GM12878 (cell line): Measurements from ENCODE around the gene PPIB. TPM values are rescaled to one million over a fixed set of nuclear protein-coding genes. Genes with fewer than 3 reads are reported as not detected.

Experiments
- ATAC-seq: fragments of 200-7000 bp; cut with Tn5 transposase; 3 replicates; pipeline ENCODE4 v1.9.1; 2020; ENCODE audit warnings: mild to moderate bottlenecking, moderate library complexity
- BruUV-seq: library from RNA; stranded (reverse); fragments of 400-500 nt; replicated peaks from 2 replicates; lab custom pipeline; 2021; lab: Mats Ljungman, UMichigan
- CTCF ChIA-PET: fragments of 300-600 bp; sonication (Branson Sonifier 250); formaldehyde crosslinking; extraction: SDS; loops from one replicate; lab custom pipeline; 2021; ENCODE audit warnings: inconsistent platforms; lab: Yijun Ruan, JAX
- POLR2A ChIA-PET: fragments of 350-600 bp; formaldehyde crosslinking; extraction: SDS; loops from one replicate; lab custom pipeline; 2021; ENCODE audit warnings: inconsistent platforms; lab: Charles Lee
- RAD21 ChIA-PET: fragments of 300-600 bp; sonication (Branson Sonifier 250); formaldehyde crosslinking; loops from one replicate; lab custom pipeline; 2023; ENCODE audit warnings: antibody characterized with exemption; ENCODE audit not compliant: unreplicated experiment; lab: Charles Lee
- SMC1A ChIA-PET: fragments of 300-600 bp; sonication (Branson Sonifier 250); formaldehyde crosslinking; loops from one replicate; lab custom pipeline; 2023; ENCODE audit not compliant: unreplicated experiment, uncharacterized antibody; lab: Charles Lee
- DNase-seq: peaks from one replicate; pipeline ENCODE4 v3.0.0-alpha.2; 2011; ENCODE audit warnings: low read depth, low spot score
- FAIRE-seq: peaks from 3 replicates; lab custom pipeline; 2011; peaks lifted over from hg19 to GRCh38; lab: Jason Lieb, UNC
- H2AFZ ChIP-seq: 2 replicates; pipeline ENCODE4 v1.6.0; 2011; ENCODE audit warnings: low read depth, low read length, control low read depth; ENCODE audit not compliant: control insufficient read depth
- H3K27ac ChIP-seq: 2 replicates; pipeline ENCODE4 v1.5.1; 2011; ENCODE audit warnings: control low read depth; ENCODE audit not compliant: control insufficient read depth, insufficient read depth
- H3K27me3 ChIP-seq, 2 experiments: replicated peaks in 1 of 2; 2 replicates each; pipeline versions ENCODE4 v1.6.0 to v1.6.1; 2011; ENCODE audit warnings: low read length in 1 of 2; ENCODE audit not compliant: control insufficient read depth in 2 of 2, insufficient read depth in 2 of 2
- H3K36me3 ChIP-seq, 2 experiments: 2 replicates each; pipeline ENCODE4 v1.5.1; 2011; ENCODE audit warnings: low read length in 1 of 2; ENCODE audit not compliant: control insufficient read depth in 2 of 2, insufficient read depth in 2 of 2
- H3K4me1 ChIP-seq: 2 replicates; pipeline ENCODE4 v1.6.1; 2011; ENCODE audit warnings: mild to moderate bottlenecking, low read length, moderate library complexity, mixed read lengths; ENCODE audit not compliant: control insufficient read depth, insufficient read depth
- H3K4me2 ChIP-seq: 2 replicates; pipeline ENCODE4 v1.6.0; 2011; ENCODE audit warnings: control low read depth; ENCODE audit not compliant: control insufficient read depth, insufficient read depth
- H3K4me3 ChIP-seq: fragments of 200-600 bp; sonication (generic); 2 replicates; pipeline ENCODE4 v1.5.1; 2016
- H3K79me2 ChIP-seq: 2 replicates; pipeline ENCODE4 v1.6.0; 2011; ENCODE audit warnings: low read length; ENCODE audit not compliant: control insufficient read depth, insufficient read depth
- H3K9ac ChIP-seq: 2 replicates; pipeline ENCODE4 v1.8.0; 2011; ENCODE audit warnings: low read length, control low read depth, mixed read lengths; ENCODE audit not compliant: control insufficient read depth, insufficient read depth
- H3K9me3 ChIP-seq: replicated peaks from 3 replicates; pipeline ENCODE4 v1.5.1; 2011; ENCODE audit warnings: mild to moderate bottlenecking, low read length; ENCODE audit not compliant: control insufficient read depth, insufficient read depth
- H4K20me1 ChIP-seq: 2 replicates; pipeline ENCODE4 v1.6.0; 2011; ENCODE audit not compliant: control insufficient read depth, insufficient read depth
- ASH2L ChIP-seq: fragments of 300-600, 200-600 bp; sonication (generic); IDR thresholded peaks from 2 replicates; pipeline ENCODE4 v1.6.1; 2017; ENCODE audit warnings: low read depth, mild to moderate bottlenecking, borderline replicate concordance
- ATF7 ChIP-seq: fragments of 450-650 bp; IDR thresholded peaks from 2 replicates; pipeline ENCODE4 v1.6.1; 2016; ENCODE audit warnings: low read depth, mild to moderate bottlenecking
- BMI1 ChIP-seq: fragments of 450-650 bp; IDR thresholded peaks from 2 replicates; pipeline ENCODE4 v1.6.1; 2016; ENCODE audit warnings: mild to moderate bottlenecking, moderate library complexity, borderline replicate concordance
- CBX3 ChIP-seq: fragments of 200-600 bp; sonication (generic); IDR thresholded peaks from 2 replicates; pipeline ENCODE4 v1.6.1; 2016; ENCODE audit warnings: low read depth, borderline replicate concordance
- EZH2 ChIP-seq: IDR thresholded peaks from 2 replicates; pipeline ENCODE4 v1.6.1; 2012; ENCODE audit warnings: low read depth, mild to moderate bottlenecking, control low read depth, inconsistent platforms, low read length, borderline replicate concordance; ENCODE audit not compliant: control insufficient read depth
- FOXM1 ChIP-seq: IDR thresholded peaks from 2 replicates; pipeline ENCODE4 v1.6.1; 2012; ENCODE audit warnings: low read depth, mild to moderate bottlenecking, inconsistent platforms, low read length, moderate library complexity
- GABPA ChIP-seq: IDR thresholded peaks from 2 replicates; pipeline ENCODE4 v1.6.1; 2014; ENCODE audit warnings: antibody characterized with exemption, low read depth, mild to moderate bottlenecking, inconsistent platforms
- HCFC1 ChIP-seq: fragments of 150-350 bp; IDR thresholded peaks from 2 replicates; pipeline ENCODE4 v1.6.1; 2014; ENCODE audit warnings: low read length
- IRF3 ChIP-seq: fragments of 450-650 bp; IDR thresholded peaks from 2 replicates; pipeline ENCODE4 v1.6.1; 2014; ENCODE audit warnings: mild to moderate bottlenecking
- NFYA ChIP-seq: IDR thresholded peaks from 2 replicates; pipeline ENCODE4 v1.6.1; 2011; ENCODE audit warnings: low read depth, mild to moderate bottlenecking, low read length, improper control_type of control experiment, borderline replicate concordance
- PBX3 ChIP-seq: IDR thresholded peaks from 2 replicates; pipeline ENCODE4 v1.6.1; 2011; ENCODE audit warnings: mild to moderate bottlenecking, low read depth, low read length, moderate library complexity; ENCODE audit not compliant: insufficient replicate concordance
- PML ChIP-seq: IDR thresholded peaks from 2 replicates; pipeline ENCODE4 v1.6.1; 2012; ENCODE audit warnings: low read length, inconsistent platforms
- RUNX3 ChIP-seq: IDR thresholded peaks from 2 replicates; pipeline ENCODE4 v1.6.1; 2012; ENCODE audit warnings: low read length, inconsistent platforms
- WGBS: methylation state at CpG from one replicate; pipeline ENCODE4 v1.1.6; 2016; ENCODE audit warnings: low lambda C conversion rate; ENCODE audit not compliant: insufficient replicate concordance, insufficient coverage; ENCODE audit errors: missing lambda C conversion rate; 5-methylcytosine and 5-hydroxymethylcytosine counted together
- in situ Hi-C: fragments of 300-500 bp; cut with MboI; formaldehyde crosslinking; loops from 9 replicates; pipeline ENCODE4 v1.14.3; 2018; ENCODE audit warnings: mixed read lengths
- intact Hi-C: fragments of 100-400 bp; cut with micrococcal nuclease; formaldehyde crosslinking; loops from one replicate; pipeline ENCODE4 v1.14.2; 2022; ENCODE audit not compliant: unreplicated experiment
- polyA plus RNA-seq, 11 experiments: library from polyadenylated mRNA; depleted of rRNA in 4 of 11; unstranded in 6 of 11; stranded (reverse) in 5 of 11; fragments of >200 nt; fragmentation: Nextera tagmentation in 4 of 11; fragmentation: Illumina TruSeq in 1 of 11; extraction: Ambion mirVana in 4 of 11; extraction: Trizol in 1 of 11; gene quantifications; 1 replicate in 1 of 11; 2 replicates in 10 of 11; pipeline versions ENCODE4 v1.2.1 to v1.2.3, GENCODE V29; 2011 to 2016; ENCODE audit warnings: inconsistent platforms in 2 of 11, missing spikeins in 2 of 11, low read depth in 1 of 11
- total RNA-seq, 4 experiments: library from RNA; depleted of rRNA in 3 of 4; stranded (reverse); fragments of >200 nt in 3 of 4; fragmentation: Illumina TruSeq in 1 of 4; extraction: Trizol in 1 of 4; gene quantifications; 2 replicates each; pipeline versions ENCODE4 v1.2.1 to v1.2.3, GENCODE V29; 2013 to 2021
- TF ChIP-seq, protein P1 (sequence below): fragments of 450-650 bp; conservative IDR thresholded peaks from 2 replicates; pipeline ENCODE4 v1.6.1; 2017; ENCODE audit warnings: mild to moderate bottlenecking, moderate library complexity

PPIB gene
- total and polyA plus RNA-seq, 10 of the 15 experiments (the other 5 are each of a cell fraction or from before 2014, with no cell fraction given) = 344 to 936 (median 508) TPM

- no peak for TF ChIP-seq IRF3
- no peak for TF ChIP-seq EZH2
- TF ChIP-seq ASH2L = no peak
- TF ChIP-seq ATF7 = no peak
- no peak for TF ChIP-seq CBX3
Measured at GRCh38 chr15:64112073-64112772, 50.6 kb downstream of the PPIB start (continued).

DNA sequence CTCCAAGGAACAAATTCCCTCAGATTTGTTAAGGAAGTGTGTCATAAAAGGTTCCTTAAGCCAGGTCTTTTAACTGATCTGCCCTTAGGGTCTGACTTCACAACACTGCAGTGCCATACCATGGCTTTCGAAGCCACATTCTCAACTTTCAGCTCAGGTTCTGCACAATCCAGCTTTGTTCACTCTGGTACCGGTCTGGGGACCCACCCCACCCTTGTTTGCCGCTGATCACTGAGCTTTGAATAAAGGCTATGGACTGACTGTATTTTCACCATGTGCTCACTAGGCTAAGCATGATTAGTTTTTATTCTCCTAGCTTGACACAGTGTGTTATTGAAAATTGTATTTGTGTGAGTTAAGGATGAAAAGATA is 51.2 kb downstream of the PPIB start:
- RAD21 ChIA-PET = interaction anchor here (1.1 kb wide), 1 partner anchor 33 kb away, joined by 5 read pairs; no protein-coding TSS in a partner anchor
- no peak for FAIRE-seq
- POLR2A ChIA-PET = interaction anchor here (0.6 to 1.3 kb wide), 3 partner anchors 19 to 95 kb away, joined by 3 to 4 read pairs (median 3); no protein-coding TSS in a partner anchor
- TF ChIP-seq BMI1 (no peak), RUNX3 (no peak), HCFC1 (no peak), PBX3 (no peak), PML (no peak), GABPA (no peak), NFYA (no peak), FOXM1 (no peak)
- TF ChIP-seq, protein P1, sequence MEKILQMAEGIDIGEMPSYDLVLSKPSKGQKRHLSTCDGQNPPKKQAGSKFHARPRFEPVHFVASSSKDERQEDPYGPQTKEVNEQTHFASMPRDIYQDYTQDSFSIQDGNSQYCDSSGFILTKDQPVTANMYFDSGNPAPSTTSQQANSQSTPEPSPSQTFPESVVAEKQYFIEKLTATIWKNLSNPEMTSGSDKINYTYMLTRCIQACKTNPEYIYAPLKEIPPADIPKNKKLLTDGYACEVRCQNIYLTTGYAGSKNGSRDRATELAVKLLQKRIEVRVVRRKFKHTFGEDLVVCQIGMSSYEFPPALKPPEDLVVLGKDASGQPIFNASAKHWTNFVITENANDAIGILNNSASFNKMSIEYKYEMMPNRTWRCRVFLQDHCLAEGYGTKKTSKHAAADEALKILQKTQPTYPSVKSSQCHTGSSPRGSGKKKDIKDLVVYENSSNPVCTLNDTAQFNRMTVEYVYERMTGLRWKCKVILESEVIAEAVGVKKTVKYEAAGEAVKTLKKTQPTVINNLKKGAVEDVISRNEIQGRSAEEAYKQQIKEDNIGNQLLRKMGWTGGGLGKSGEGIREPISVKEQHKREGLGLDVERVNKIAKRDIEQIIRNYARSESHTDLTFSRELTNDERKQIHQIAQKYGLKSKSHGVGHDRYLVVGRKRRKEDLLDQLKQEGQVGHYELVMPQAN = no peak
- TF ChIP-seq, all 136 proteins: peak for 0
- H2AFZ ChIP-seq = no peak overlapping the region
- no peaks in the 10 kb centered on the region for H3K9me3 ChIP-seq
- no peaks in the 10 kb centered on the region for H3K27me3 ChIP-seq
- peaks cover 43% of the 10 kb centered on the region for H3K79me2 ChIP-seq
- in situ Hi-C loops = no loop called here
- H3K9ac ChIP-seq = no peak overlapping the region
- no TSS peak for BruUV-seq
- peaks cover 3 to 16% of the 10 kb centered on the region in 2 experiments for H3K36me3 ChIP-seq
- DNase-seq = no peak
- peak overlapping the region; percentile 30 for H3K27ac ChIP-seq
- H3K4me3 ChIP-seq = no peak overlapping the region
- intact Hi-C loops = no loop called here
- peaks cover 26% of the 10 kb centered on the region for H3K4me1 ChIP-seq
- 56% methylated on average over 3 of the region's 3 CpGs for WGBS
- ATAC-seq = no peak
- peak overlapping the region; percentile 71 for H3K4me2 ChIP-seq
- H4K20me1 ChIP-seq = no peaks in the 10 kb centered on the region
- CTCF ChIA-PET = interaction anchor here (1.0 to 3.2 kb wide), 6 partner anchors 10 to 44 kb away, joined by 3 to 11 read pairs (median 4); no protein-coding TSS in a partner anchor
- SMC1A ChIA-PET = interaction anchor here (1.0 to 2.4 kb wide), 5 partner anchors 10 to 22 kb away, joined by 4 to 14 read pairs (median 5); no protein-coding TSS in a partner anchor
